Forelimb muscle (tissue), 1 donor: ENCODE results near the gene RASSF7. TPM values are rescaled to one million over a fixed set of nuclear protein-coding genes. Genes with fewer than 3 reads are reported as not detected.
"Not testable (repeated sequence)": the region's sequence is repeated elsewhere in the genome, so short reads cannot be mapped to it uniquely, and the experiment has no call there.

Experiments used
- DNase-seq: peaks from one replicate; pipeline ENCODE4 v3.0.0-alpha.2; 2013; ENCODE audit warnings: low read depth
- polyA plus RNA-seq: library from polyadenylated mRNA; unstranded; fragments of 120-200 nt; gene quantifications from one replicate; pipeline ENCODE4 v1.2.1, GENCODE V29; 2013; ENCODE audit not compliant: insufficient read length

The RASSF7 gene, protein sequence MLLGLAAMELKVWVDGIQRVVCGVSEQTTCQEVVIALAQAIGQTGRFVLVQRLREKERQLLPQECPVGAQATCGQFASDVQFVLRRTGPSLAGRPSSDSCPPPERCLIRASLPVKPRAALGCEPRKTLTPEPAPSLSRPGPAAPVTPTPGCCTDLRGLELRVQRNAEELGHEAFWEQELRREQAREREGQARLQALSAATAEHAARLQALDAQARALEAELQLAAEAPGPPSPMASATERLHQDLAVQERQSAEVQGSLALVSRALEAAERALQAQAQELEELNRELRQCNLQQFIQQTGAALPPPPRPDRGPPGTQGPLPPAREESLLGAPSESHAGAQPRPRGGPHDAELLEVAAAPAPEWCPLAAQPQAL
- 1.8 TPM for polyA plus RNA-seq

- DNase-seq: no peak
Observed at GRCh38 chr11:560305-561147, at the start of gene RASSF7, which contains the start of gene LMNTD2. TSS of gene RASSF7 (plus strand) at chr11:560970. CDS start at chr11:561769, 799 bp downstream. TSS of gene LMNTD2 (minus strand) at chr11:560738. CDS start at chr11:560716, 22 bp downstream.

- no peak for DNase-seq
Observed at GRCh38 chr11:512761-513595, 47.8 kb upstream of the RASSF7 start.

- no peak for DNase-seq
Observed at GRCh38 chr11:514606-515005, 46.2 kb upstream of the RASSF7 start.

DNA sequence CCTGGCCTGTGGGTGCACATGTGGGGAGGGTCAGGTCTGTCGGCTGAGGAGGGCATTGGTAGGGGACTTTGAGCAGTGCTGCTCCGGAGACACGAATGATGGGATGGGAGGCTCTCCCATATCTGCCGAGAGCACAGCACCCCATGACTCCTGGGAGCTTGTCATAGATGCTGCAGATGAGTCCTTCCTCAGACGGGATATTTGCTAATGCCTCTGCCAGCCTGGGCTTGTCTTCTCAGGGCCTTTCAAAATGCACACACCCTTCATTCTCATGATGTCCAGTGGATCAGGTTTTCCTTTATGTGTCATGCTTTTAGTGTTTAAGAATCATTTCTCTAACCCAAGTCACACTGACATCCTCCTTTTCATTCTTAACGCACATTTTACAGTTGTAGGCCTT lies 45.6 kb upstream of the RASSF7 start:
- DNase-seq: no peak

- DNase-seq: no peak
Observed at GRCh38 chr11:516400-516799, 44.4 kb upstream of the RASSF7 start.

DNA sequence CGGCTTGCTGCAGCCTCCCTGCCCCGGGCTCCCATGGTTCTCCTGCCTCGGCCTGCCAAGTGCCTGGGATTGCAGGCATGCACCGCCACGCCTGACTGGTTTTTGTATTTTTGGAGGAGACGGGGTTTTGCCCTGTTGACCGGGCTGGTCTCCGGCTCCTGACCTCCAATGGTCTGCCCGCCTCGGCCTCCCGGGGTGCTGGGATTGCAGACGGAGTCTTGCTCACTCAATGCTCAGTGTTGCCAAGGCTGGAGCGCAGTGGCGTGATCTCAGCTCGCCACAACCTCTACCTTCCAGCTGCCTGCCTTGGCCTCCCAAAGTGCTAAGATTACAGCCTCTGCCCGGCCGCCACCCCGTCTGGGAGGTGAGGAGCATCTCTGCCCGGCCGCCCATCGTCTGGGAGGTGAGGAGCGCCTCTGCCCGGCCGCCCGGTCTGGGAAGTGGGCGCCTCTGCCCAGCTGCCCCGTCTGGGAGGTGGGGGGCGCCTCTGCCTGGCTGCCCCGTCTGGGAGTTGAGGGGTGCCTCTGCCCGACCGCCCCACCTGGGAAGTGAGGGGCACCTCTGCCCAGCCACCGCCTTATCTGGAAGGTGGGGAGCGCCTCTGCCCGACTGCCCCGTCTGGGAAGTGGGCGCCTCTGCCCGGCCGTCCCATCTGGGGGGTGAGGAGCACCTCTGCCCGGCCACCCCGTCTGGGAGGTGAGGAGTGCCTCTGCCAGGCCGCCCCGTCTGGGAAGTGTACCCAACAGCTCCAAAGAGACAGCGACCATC lies 43.7 kb upstream of the RASSF7 start:
- DNase-seq: not testable (repeated sequence)

- DNase-seq: peak; percentile 46
Observed at GRCh38 chr11:518463-519202, 42.1 kb upstream of the RASSF7 start.

- no peak for DNase-seq
Observed at GRCh38 chr11:520428-521176, 40.2 kb upstream of the RASSF7 start.

DNA sequence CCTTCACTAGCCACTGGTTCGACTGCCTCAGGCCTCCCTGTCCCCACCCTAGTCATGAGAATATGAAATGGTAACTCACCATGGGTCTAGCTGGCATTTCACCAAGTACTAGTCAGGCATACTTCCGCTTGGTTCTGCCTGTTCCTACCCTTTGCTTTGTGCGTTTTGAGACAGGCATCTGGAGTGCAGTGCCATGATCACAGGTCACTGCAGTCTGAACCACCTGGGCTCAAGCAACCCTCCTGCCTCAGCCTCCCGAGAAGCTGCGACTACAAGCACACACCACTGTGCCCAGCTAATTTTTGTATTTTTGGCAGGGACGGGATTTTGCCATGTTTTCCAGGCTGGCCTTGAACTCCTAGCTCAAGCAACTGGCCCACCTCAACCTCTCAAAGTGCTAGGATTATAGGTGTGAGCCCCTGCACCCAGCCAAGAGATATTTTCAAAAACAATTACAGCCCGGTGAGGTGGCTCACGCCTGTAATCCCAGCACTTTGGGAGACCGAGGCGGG lies 39.5 kb upstream of the RASSF7 start:
- no peak for DNase-seq

- no peak for DNase-seq
Observed at GRCh38 chr11:526192-526591, 34.6 kb upstream of the RASSF7 start.

- DNase-seq: no peak
Observed at GRCh38 chr11:528166-528814, 32.5 kb upstream of the RASSF7 start.

DNA sequence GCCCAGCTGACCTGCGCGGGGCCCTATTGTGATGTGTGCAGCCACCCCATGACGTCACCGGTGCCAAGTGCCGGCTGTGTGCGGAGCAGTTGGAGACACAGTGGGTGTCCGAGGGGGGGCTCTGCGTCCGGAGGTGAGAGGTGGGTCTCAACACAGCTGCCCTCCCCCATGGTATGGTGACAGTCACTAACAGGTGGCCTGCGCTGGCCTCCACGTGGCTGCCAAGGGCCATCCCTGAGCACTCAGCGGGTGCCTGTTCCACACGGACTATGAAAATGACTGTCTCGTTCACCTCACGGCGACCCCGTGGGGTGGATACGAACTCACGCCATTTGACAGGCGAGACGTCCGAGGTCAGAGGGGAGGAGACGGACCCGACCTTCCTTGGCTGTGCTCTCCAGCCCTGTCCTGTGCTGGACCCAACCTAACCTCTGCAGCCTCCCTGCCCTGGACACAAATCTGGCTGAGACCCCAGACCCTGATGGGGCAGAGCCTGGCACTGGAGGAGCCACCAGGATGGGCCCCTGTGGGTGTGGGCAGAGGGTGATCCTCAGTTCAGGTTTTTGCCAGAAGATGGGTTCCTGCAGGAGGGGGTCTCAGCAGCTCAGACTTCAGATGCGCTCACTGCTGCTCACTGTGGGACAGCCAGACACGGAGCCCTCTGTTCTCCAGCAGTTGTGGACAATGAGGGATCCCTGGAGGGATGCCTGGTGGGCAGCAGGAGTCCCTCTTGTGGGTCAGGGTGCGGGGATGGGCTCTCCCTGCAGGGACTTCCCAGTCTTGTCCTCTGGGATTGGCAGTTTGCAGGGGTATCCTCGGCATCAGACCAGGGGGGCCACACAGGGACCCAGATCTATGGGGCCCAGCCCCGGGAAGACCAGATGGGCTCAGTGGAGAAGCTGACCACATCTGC lies 31.7 kb upstream of the RASSF7 start:
- no peak for DNase-seq

DNA sequence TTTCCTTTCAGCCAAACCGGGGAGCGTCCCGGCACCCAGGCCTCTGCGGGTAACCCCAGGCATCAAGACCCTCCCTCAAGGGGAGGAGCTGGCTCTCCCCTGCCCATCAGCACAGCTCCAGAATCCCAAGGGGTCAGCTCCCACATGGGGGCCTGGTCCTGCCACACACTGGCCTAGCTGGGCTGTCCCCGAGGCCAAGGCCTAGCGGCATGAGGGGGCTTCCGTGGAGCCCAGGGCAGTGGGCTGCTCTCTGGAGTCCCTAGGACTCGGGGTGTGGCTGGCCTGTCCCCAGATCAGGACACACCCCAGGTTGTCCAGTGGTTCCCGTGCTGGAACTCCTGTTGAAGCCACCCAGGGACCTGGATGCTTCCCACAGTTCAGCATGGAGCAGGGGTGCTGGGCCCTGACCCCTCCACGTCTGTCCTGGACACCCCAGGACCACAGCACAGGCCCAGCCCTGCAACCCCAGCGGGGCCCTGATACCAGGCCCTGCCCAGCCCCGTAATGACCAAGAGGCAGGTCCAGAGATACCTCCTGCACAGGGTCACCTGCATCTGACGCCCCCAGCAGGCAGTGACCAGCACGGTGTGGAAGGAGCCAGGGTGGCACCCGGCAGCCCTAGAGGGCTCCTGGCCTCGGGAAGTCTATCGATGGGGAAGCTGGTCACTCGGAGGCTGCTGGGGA lies 30.9 kb upstream of the RASSF7 start:
- DNase-seq: no peak

GRCh38 chr11:530960-531831 lies 29.6 kb upstream of the RASSF7 start:
- no peak for DNase-seq

DNA sequence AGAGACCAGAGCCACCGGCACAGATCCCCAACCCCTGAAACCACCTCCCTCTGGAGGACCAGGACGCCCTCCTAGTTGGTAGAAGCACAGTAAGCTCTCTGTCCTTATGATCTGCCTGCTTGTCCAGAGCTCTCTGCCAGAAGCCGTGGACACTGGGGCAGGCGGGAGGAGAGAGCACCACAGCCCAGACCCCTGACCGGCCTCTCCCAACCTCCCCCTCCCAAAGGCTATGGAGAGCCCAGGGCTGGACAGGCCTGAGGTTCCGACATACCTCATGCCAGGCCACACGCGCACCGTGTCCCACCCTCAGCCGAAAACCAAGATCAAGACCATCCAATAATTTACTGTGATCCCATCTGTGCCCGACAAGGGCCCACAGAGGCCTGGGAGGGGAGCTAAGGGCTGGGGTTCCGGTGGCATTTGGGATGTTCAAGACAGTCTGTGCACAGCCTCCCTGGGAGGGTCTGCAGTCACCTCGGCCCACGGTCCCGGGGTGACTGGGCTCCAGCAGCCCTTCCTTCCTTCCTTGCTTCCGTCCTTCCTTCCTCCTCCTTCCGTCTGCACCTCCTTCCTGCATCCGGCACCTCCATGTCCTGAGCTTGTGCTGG lies 28.7 kb upstream of the RASSF7 start:
- DNase-seq: no peak

DNA sequence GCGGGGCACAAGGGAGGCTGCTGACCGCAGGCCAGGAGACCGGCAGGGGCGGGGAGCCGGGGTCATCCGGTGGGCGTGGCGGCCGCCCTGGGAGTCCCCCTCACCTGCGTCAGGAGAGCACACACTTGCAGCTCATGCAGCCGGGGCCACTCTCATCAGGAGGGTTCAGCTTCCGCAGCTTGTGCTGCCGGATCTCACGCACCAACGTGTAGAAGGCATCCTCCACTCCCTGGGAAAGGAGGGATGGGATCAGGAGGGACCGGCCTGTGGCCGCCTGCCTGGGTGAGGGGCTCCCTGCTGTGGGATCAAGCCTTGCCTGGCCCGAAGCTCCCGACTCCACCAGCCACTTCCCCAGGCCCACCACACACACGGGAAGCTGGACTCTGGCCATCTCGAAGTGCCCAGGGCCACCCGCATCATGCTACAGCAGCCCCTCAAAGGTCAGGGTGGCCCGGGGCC lies 28.2 kb upstream of the RASSF7 start:
- no peak for DNase-seq
